HepG2 (cell line): ENCODE results near the gene ADAM10. TPM values are rescaled to one million over a fixed set of nuclear protein-coding genes. Genes with fewer than 3 reads are reported as not detected.

Source experiments
- CBX2 ChIP-seq, 2 experiments: fragments of 200-600 bp in 1 of 2; sonication (generic); formaldehyde crosslinking in 1 of 2; IDR thresholded peaks; 2 replicates each; pipeline versions ENCODE4 v1.7.0 to v1.8.1; 2018 to 2022; ENCODE audit warnings: low read depth in 2 of 2, low read length in 1 of 2, mild to moderate bottlenecking in 1 of 2, missing genetic modification reagents in 1 of 2
- DBP ChIP-seq: sonication (generic); formaldehyde crosslinking; IDR thresholded peaks from 2 replicates; pipeline ENCODE4 v1.4.0; 2020; ENCODE audit warnings: missing genetic modification reagents; ENCODE audit errors: not compliant biosample characterization
- KIAA2018 ChIP-seq: sonication (generic); formaldehyde crosslinking; IDR thresholded peaks from 2 replicates; pipeline ENCODE4 v1.5.0; 2020; ENCODE audit warnings: mild to moderate bottlenecking, missing genetic modification reagents, borderline replicate concordance
- NPAS2 ChIP-seq: sonication (generic); formaldehyde crosslinking; IDR thresholded peaks from 2 replicates; pipeline ENCODE4 v1.8.0; 2022; ENCODE audit warnings: mild to moderate bottlenecking, missing genetic modification reagents, borderline replicate concordance
- PITX1 ChIP-seq: sonication (generic); formaldehyde crosslinking; IDR thresholded peaks from 2 replicates; pipeline ENCODE4 v1.5.1; 2020; ENCODE audit warnings: mild to moderate bottlenecking, missing genetic modification reagents
- ZBTB1 ChIP-seq: sonication (generic); formaldehyde crosslinking; IDR thresholded peaks from 2 replicates; pipeline ENCODE4 v1.4.0; 2020; ENCODE audit warnings: missing genetic modification reagents, borderline replicate concordance
- ZBTB33 ChIP-seq: sonication (generic); formaldehyde crosslinking; IDR thresholded peaks from 2 replicates; pipeline ENCODE4 v1.4.0; 2020; ENCODE audit warnings: missing genetic modification reagents
- polyA plus RNA-seq, 8 experiments: library from polyadenylated mRNA; depleted of rRNA in 3 of 8; stranded (reverse) in 7 of 8; unstranded in 1 of 8; fragments of >200 nt; fragmentation: Illumina TruSeq in 4 of 8; extraction: Trizol in 4 of 8; gene quantifications; 2 replicates each; pipeline versions ENCODE4 v1.2.1 to v1.2.3, GENCODE V29; 2011 to 2016; ENCODE audit warnings: low read depth in 4 of 8, missing spikeins in 1 of 8, mixed read lengths in 1 of 8; ENCODE audit not compliant: insufficient read depth in 1 of 8
- total RNA-seq, 5 experiments: library from RNA; depleted of rRNA; stranded (reverse); fragments of >200 nt; fragmentation: Illumina TruSeq; extraction: Trizol; gene quantifications; 2 replicates each; pipeline ENCODE4 v1.2.3, GENCODE V29; 2016; ENCODE audit warnings: low read depth in 1 of 5

The ADAM10 gene
- total and polyA plus RNA-seq, 2 of the 13 experiments (the other 11 are each of a cell fraction or from before 2014, with no cell fraction given) = 92.7 to 125 TPM

GRCh38 chr15:58795825-58796224 lies 46.3 kb upstream of the ADAM10 start (continued):
- TF ChIP-seq ZBTB33 = no peak
- no peak for TF ChIP-seq PITX1 (CRISPR knock-in tag)
- no peak for TF ChIP-seq KIAA2018 (CRISPR knock-in tag)
- no peak for TF ChIP-seq DBP
- TF ChIP-seq NPAS2 (CRISPR knock-in tag) = no peak
- no peak for TF ChIP-seq ZBTB1 (CRISPR knock-in tag)
- no peak for TF ChIP-seq CBX2 (IDR thresholded peaks at IDR 0.05; ENCODE audit: low read depth, low read length)
- no peak for TF ChIP-seq CBX2 (CRISPR knock-in tag; IDR thresholded peaks at IDR 0.05; ENCODE audit: low read depth)
- TF ChIP-seq, all 625 proteins: peak for 0
